ENCODE results near the gene ATP11A.
"Not testable (repeated sequence)": the region's sequence is repeated elsewhere in the genome, so short reads cannot be mapped to it uniquely, and the experiment has no call there.

Gene ATP11A

DNA sequence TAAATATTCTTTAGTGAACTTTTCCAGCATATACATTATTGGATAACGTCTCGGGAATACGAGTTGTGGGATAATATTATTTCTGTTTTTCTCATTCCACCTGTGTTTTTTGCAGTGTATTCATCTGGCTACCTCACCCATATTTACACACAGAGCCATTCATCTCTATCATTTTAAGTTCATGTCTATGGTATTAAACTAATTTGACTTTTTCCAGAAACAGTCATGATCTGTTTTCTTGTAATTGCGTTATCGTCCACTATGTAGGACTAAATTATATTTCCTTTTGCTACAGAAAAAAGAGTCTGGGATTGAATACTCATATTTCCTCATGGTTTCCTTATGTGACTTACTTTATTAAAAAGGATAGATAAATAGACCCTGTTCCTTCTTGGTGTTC lies 2.7 kb downstream of the ATP11A start:
- DNase-seq (ENCODE audit: low spot score): no peak

DNA sequence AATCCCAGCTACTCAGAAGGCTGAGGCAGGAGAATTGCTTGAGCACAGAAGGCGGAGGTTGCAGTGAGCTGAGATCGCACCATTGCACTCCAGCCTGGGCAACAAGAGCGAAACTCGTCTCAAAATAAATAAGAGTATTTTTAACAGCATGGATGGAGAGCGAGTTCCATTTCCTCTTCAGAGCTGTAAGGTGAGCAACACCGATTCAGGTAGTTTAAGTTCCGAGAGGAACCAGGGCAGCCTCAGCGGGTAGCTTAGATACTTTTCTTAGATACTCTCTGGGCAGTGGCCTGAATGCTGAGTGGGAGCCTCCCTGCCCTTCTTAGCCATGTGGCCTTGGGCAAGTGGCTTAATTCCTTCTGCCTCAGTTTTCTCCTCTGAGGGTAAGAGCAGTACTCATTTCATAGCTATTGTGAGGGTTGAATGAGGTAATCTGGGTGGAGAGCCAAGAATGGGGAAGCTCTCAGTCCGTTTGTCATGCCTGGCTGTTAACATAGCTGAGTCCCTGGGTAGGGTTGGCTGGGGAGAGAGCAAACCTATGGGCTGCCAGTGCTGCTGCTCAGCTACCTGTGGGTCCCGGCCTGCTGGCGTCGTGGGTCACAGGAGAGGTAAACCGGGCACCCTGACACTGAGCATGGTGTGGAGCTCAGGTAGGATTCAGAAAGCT lies 4.1 kb downstream of the ATP11A start:
- peak; percentile 79 for DNase-seq (ENCODE audit: low spot score)

DNA sequence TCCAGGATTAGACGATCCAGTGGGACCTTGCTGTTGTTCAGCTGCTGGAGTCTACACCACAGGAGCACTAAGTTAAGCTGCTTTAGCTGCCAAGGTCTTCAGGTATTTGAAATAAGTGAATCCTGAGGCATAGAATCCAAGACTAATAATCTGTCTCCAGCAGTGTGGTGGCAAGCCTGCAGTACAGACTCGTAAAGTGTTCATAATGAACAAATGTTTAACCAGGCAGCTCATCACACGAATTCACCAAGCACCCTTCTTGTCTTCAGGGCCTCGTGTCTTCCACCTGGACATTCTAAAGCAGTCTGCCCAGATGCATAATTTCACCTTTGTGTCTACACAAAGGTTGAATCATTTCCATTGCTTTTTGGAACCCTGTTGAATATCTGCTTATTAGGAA lies 5.3 kb downstream of the ATP11A start:
- DNase-seq (ENCODE audit: low spot score): no peak

DNA sequence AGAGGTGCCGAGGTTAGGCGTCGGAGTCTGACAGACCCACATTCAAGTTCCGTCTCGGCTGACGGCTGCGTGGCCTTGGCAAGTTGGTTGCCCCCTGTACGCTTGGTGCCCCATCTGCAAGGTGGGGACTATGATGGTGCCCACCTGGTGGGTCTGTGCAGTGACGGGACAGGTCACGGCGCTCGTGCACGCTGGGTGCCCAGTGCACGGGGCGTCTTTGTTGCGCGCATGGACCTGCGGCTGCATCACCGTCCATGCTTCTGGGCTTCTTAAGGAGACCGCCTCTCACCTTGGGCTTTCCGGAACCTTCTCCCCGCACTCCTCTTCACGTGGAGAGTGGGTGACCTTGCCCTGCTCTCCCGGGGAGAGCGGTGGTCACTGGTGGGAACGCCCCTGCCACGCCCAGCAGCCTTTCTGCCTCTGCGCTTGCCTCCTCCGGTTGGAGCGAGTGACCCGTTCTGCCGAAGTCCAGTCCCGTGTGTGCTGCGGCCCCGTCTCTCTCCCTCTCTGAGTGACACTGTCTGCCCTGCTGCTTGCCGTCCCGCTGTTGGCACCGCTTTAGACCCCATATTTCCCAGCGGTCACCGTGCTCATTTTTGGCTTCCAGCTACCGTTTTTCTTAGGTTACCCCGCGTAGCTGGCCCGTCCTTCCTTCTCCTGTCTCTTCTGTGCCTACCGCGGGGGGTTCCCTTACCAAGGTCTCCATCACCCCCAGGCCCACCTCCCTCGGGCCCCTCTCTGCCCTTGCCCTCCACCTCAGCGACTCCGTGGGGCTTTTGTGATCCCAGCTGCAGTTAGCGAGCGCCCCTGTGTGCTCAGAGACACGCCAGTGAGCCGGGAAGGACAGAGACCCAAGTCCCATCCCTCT lies 6.4 kb downstream of the ATP11A start:
- DNase-seq (ENCODE audit: low spot score): no peak

DNA sequence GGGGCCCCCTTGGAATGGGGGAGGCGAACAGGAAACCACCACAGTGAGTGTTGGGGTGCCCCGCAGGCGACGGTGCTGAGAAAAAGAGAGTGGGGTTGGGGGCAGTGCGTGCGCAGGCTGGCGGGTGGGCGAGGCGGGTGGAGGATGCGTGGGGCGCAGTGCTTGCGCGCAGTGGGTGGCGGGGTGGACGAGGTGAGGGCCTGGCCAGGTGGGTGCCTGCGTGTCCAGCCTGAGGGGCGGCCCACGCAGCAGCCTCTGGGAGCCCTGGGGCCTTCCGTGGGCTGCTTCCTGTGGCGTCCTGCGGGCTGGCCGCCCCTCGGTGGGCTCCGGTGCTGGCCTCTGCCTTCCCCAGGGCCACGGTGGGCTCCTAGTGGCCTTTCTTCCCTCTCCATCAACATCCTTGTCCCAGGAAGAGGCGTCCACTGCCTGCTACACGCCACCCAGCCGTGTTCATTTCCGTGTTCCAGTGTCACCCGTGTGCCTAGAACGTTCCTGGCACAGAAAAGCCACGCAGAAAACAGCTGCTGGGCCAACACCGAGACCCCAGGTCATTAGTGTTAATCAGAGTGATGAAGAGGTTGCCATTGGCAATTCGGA lies 7.1 kb downstream of the ATP11A start:
- no peak for DNase-seq (ENCODE audit: low spot score)

DNA sequence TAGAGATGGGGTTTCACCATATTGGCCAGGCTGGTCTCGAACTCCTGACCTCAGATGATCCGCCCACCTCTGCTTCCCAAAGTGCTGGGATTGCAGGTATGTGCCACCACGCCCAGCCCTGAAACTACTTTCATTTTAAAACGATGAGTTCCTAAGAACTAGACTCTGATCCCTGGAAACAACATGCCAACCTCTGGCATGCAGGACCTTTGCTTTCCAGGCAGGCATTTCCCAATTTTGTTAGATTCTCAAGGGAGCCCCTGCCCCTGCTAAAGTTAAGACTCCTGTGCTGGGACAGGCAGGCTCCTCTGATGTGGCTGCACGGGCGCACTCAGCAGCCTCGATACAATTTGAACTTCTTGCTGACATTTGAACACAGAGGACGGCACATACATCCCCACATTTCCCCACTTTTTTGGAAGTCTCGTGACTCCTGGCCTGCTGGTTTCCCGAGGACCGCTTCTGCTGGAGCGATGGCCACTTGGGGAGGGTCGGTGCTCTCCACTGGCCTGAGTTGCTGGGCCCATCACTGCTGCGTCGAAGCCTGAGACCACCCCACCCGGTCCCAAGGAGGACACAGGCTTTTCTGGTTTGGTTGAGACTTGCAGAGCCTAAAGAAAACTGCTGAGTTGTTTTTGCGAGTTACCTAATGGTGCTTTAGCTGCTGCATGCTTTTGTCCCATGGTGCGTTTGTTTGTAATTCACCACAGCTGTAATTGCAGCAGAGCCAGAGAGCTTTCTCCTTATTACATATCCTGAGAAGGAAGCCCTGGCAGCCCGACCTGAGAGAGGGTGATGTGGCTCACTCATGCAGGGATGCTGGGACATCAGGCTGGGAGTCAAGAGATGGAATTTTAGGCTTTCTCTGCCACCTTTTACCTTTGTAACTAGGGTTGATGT lies 8.2 kb downstream of the ATP11A start:
- peak; percentile 49 for DNase-seq (ENCODE audit: low spot score)

DNA sequence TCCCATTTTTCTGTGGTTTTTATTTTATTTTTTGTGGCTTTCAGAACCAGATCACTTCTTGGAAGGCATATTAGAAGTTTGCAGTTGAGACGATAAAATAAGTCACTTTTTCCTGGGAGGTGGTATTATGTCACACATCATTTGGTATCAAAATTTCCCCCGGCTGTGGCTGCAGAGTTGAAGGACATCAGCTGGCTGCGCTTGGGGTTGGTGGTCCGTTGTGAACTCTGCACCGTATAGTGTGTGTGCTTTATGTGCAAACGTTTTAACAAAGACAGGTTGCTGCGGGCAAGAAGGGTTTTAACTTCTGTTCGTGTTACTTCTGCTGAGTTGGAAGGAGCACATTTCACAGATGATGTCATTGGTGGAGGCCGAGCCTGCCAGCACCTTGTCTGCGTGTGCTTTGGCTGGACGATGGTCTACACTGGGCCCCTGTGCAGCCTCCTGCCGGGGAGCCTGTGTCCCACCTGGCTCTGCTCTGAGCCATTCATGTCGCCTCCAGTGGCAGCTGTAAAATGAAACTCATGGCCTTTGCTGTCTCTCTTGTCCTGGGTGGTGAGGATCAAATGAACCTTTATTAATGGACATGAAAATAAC lies 9.6 kb downstream of the ATP11A start:
- no peak for DNase-seq (ENCODE audit: low spot score)

DNA sequence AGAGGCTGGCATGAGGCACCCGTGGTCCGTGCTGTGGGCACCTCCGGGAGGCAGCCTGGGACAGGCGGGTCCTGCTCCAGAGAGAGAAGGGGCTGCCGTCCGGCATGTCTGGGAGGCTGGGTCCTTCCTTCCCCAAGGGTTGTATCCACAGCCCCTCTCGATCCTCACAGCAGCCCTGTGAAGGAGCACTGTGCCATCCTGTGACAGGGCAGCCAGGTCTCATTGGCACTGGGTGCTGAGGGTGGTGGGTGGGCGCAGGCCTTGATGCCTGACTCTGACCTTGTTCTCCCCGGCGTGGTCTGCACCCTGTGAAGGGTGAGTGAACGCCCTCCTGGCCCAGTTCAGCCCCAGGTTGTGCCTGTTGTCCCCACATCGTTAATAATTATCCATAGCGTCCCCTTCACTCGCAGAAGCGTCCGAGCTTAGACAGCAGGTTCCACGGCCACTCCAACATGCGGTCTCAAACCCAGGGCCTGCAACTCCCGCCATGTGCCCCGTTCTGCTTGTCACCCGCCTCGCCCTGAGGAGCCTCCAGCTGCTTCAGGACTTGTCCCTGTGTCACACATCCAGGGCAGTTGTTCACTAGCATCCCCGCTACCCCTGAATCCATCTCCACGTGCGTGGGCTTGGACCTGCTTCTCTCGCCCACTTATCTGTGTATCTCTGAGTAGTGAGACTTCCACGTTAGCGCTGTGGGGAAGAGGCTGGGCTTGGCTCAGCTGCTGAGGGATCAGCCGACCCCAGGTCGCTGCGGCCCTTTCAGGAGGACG lies 10.6 kb downstream of the ATP11A start:
- no peak for DNase-seq (ENCODE audit: low spot score)

DNA sequence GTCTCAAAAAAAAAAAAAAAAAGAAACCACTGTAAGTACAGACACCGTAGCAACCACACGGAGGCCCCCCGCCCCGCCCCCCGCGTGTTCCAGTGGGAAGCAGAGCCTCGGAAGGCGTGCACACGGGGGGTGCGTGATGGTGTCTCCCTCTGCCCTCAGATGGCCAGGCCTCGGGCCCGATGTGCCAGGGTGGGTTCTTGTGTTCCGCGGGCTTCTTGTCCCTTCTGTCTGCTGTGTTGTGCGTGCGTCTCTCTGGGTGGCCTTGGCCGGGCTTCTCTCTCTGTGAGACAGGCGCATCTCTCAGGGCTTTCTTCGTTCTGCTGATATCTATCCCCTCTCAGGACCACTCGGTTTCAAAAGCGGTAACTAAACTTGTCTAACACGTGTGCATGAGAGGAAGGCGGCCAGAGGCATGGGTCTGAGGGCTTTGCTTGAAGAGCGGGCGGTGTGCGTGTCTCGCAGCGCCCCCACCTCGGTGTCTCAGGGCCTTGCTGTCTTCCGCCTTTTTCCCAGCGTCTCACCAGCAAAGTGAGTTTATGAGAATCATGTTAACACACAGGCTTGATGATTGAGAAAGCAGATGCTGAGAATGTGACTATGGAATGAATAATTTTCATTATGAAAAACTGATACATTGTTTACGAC lies 12.6 kb downstream of the ATP11A start:
- DNase-seq (ENCODE audit: low spot score): no peak

DNA sequence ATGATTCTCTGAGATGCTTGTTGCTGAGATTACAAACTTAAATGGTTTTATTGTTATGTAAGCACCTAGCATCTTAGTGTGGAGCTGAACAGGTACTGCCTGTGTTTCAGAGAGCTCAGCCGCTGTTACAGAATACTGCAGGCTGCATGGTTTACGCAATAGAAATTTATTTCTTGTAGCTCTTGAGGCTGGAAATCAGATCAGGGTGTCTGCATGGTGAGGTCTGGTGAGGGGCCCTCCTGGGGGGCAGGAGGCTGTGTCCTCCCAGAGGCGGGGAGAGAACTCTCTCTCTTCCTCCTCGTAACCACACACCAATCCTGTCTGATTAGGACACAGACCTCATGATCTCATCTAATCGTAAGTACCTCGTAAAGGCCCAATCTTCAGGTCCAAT lies 13.1 kb downstream of the ATP11A start:
- DNase-seq (ENCODE audit: low spot score): no peak

DNA sequence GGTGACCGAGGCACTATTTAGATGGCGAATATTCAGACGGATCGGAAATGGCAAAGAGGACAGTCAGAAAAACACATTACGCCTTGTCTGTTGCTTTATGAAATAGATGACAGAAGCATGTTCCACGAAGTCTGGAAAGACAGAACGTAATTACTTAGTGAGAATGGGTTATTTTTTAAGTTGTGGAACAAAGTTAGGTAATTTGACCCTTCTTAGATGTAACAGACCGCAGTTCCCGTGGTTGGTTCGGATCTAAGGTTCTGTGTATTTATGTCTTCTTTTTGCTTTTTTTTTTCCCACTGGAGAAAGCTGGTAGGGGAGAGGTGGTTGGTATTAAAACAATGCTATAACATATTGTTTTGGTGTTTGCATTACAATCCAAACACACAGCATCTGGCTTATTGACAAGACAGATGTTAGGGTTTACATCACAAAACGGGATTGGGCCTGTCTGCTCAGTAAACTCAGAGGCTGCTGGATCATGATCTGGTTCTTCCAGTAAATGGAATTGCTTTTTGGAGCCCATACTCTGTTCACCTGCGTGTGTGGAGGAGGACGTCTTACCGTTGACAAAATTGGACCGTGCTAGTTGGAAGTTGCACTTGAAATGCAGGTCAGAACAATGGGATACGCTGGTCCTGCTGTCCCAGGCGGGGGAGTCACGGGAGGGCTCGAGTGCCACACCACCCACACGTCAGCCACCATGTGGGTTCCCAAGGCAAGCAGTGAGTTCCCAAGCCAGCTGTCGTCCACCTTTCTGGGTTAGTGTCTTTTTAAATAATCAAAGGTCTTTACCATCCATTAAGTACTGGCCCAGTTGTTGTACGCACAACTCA lies 13.8 kb downstream of the ATP11A start:
- no peak for DNase-seq (ENCODE audit: low spot score)

DNA sequence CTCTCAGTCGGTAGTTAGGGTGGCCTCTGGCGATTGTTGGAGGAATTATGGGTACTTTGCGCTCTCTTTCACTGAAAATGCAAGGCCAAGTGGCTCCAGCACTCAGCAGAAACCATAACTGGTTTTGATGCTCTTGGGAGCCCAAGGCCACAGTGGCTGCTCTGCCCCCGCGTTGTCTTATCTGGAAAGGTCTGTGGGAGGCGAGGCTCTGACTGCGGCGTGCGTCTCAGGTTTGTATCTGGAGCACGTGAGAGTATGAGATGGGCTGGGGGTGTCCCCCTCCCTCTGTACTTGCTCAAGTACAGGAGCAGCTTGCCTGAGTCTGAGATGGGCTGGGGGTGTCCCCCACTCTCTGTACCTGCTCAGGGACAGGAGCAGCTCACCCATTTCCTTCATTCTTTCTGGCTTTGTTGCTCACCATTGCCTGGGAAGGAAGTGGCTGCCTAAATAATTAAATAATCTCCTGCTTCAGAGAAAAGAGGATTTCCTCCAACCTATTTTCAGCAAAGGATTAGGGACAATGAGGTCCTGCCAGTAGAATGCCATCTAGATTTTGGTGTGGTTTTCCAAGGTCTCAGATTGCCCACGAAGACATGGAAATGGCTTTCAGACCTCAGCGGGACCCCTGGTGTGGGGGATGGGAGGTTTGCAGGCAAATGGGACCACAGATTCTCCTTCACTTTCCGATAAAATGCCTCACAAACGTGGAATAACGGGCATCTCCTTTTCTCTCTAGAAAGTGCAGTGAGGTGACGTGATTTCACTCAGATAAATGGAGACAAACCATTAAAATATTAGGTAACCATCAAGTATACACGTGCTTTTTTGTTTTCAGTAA lies 14.7 kb downstream of the ATP11A start:
- no peak for DNase-seq (ENCODE audit: low spot score)

DNA sequence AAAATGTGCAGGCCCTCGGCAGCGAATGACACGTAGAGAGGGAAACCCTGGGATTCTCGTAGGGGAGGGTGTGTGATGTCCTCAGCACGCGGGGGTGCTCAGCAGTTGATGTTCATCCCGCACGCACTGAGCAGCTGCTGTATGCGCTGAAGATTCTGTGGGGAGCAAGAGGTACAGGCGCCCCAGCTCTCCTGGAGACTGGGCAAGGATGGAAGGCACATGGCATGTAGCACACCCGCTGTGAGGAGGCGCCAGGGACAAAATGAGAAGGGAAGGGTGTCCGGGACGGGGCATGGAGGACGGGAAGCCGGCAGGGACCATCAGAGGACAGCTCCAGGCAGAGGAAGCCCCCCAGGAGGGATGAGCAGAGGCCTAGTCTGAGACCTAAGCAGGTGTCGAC lies 15.4 kb downstream of the ATP11A start:
- no peak for DNase-seq (ENCODE audit: low spot score)

DNA sequence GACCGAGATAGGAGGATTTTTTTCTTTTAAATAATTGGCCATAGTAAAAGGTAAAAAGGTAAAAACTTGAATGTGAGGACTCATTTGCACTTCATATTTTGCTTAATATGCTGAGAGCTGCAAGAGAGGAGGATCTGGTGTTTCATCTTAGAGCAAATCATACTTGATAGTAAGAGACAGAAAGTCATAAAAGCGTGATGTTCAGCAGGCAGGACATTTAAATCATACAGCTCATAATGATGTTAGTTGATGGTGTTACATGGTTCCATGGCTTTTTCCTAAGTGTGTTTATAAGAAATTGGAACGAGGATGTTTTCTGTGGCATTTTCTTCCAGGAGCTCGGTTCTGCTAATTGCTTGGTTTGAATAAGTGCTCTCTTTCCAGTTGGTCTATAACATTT lies 16.3 kb downstream of the ATP11A start:
- DNase-seq (ENCODE audit: low spot score): no peak

DNA sequence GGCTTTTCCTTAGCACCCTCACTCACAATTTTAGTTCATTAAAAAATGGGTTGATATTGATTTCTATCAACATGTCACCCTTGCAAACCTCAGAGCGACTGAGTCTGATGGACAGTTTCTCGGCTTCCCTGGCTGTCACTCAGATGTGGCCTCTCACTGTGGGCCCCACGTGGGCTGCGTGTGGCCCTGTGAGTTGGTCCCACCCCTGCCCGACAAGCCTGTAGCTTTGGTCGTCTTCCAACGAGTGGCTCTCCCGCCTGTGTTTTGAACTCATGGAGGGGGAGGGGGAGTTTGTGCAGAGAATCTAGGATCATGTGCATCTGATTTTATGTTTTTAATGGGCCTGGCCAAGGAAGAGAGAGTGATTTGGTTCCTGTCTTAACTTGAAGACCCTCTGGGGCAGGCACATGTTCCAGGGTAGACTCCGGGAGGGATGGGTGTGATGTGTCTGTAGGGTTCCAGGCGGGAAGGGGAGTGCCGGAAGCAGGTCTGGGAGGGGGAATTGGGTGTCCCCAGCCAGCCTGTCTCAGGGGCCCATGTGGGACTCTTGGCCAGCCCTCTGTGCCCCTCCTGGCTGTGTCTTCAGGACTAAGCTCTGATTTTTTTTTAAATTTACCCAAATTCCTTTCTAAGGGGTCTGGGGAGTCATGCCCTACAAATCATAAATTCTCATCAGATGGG lies 18.9 kb downstream of the ATP11A start:
- DNase-seq (ENCODE audit: low spot score): no peak

DNA sequence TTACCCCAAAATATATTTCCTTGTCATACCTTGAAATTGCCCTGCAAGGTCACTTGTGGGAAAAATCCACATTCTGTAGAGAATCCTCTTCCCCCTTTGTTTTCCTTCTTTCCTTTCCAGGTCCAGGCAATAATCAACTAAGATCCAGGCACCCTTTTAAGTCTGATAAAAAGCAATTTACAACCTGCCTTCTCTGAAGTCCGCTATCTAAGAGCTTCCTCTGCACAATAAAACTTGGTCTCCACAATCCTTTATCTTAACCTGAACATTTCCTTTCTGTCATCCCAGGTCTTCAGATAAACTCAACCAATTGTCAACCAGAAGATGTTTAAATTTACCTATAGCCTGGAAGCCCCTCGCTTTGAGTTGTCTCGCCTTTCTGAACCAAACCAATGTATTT lies 19.5 kb downstream of the ATP11A start:
- DNase-seq (ENCODE audit: low spot score): not testable (repeated sequence)

DNA sequence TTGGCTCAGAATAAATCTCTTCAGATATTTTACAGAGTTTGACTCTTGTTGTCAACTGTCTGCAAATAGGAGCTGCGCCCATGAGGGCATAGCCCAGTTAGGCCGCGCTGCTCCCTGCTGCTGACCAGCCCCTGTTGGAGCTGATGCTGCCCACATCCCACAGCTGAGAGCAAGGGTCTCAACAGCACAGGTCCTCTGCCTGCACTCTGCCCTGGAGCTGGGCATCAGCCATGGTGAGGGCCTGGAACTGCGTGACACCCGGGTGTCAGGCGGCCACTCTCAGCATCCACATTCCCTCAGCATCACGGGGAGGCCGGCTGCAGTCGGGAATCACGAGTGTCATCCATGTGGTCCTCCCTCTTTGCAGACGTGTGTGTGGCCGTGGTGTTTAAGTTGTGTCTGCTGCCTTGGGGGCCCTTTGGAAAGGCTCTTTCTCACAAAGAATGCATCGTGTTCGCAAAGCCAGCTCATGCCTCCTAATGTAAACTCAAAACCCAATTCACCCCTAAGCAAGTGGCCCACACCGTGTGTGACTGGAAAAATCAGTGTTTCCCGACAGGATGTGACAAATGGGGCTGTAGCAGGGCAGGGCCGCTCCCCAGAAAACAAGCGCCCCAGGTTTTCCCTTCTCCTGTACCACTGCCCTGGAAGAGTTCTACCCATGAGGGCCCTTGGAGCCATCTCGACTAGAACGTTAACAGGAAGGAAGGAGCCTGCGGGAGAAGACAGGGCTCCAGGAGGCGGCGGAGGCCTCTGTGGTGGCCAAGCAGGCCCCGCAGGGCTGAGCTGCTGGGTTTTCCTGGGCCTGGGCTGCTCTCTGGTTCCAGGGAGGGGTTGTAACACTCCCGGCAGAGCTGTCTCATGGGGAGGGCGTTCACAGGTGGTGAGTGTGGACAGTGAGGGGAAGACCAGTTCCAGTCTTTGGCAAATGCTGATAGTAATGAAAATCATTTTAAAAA lies 20.3 kb downstream of the ATP11A start:
- DNase-seq (ENCODE audit: low spot score): no peak

Measured in AG08395 (cell line).